ENCODE measurements around the gene RELB.
"Not testable (repeated sequence)": the region's sequence is repeated elsewhere in the genome, so short reads cannot be mapped to it uniquely, and the experiment has no call there.

RELB gene

GRCh38 chr19:44988273-44988672 lies 13.0 kb upstream of the RELB start:
- DNase-seq = no peak

- peak in 8 of 14 donors; percentile 1 to 48 (median 12) for DNase-seq
These were observed 12.2 kb upstream of the RELB start for GRCh38 chr19:44988896-44989556.

- no peak for DNase-seq
These were observed 10.8 kb upstream of the RELB start for GRCh38 chr19:44990459-44990858.

- no peak for DNase-seq
These were observed 10.3 kb upstream of the RELB start for GRCh38 chr19:44990966-44991365.

DNA sequence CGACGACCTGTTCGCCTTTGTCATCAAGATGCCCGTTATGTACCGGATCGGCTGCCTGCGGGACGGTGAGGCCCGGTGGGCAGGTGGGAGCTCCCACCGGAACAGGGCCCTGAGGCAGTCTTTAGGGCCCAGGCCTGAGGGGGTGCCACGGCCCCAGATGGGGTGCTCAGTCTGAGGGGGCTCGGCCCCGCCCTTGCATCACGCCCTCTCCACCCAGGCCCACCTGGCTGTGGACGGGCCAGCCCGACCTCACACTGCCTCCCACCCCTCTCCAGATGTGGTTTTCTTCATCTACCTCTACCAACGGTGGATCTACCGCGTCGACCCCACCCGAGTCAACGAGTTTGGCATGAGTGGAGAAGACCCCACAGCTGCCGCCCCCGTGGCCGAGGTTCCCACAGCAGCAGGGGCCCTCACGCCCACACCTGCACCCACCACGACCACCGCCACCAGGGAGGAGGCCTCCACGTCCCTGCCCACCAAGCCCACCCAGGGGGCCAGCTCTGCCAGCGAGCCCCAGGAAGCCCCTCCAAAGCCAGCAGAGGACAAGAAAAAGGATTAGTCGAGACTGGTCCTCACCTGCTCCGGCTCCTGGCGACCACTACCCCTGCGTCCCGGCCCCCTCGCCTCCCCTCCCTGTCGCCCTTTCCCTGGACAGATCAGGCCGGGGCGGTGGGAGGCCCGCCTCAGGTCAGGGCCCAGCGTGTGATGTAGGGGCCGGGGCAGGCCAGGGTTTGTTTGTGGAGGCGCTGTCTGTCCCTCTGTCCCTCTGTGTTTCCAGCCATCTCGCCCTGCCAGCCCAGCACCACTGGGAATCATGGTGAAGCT lies 8.7 kb upstream of the RELB start:
- DNase-seq = no peak

- no peak for DNase-seq
These were observed 7.7 kb upstream of the RELB start for GRCh38 chr19:44993526-44993925.

- DNase-seq = no peak
These were observed 7.2 kb upstream of the RELB start for GRCh38 chr19:44993926-44994537.

GRCh38 chr19:44998025-44998424 lies 3.2 kb upstream of the RELB start:
- DNase-seq = no peak

DNA sequence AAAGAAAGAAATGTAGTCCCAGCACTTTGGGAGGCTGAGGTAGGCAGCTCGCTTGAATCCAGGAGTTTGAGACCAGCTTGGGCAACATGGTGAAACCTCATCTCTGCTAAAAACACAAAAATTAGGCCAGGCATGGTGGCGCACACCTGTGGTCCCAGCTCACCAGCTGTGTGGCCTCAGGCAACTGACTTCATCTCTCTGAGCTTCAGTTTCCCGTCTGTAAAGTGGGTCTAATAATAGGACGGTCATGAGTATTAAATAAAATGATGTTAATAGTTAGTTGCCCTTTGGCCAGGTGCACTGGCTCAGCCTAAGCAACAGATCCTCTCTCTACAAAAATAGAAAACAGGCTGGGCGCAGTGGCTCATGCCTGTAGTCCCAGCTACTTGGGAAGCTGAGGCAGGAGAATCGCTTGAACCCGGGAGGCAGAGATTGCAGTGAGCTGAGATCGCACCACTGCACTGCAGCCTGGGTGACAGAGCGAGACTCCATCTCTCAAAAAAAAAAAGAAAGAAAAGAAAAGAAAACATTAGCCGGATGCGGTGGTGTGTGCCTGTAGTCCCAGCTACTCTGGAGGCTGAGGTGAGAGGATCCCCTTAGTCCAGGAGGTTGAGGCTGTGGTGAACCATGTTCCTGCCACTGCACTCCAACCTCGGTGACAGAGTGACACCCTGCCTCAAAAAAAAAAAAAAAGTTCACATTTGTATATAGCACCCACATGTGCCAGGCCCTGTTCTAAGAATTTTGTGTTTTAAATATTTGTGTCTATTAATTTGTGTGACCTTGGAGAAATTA lies 1.9 kb upstream of the RELB start:
- not testable (repeated sequence) for DNase-seq

- DNase-seq = not testable (repeated sequence)
These were observed 599 bp upstream of the RELB start for GRCh38 chr19:45000665-45001064.

- no peak for DNase-seq
These were observed 2.2 kb downstream of the RELB start for GRCh38 chr19:45003485-45003884.

DNA sequence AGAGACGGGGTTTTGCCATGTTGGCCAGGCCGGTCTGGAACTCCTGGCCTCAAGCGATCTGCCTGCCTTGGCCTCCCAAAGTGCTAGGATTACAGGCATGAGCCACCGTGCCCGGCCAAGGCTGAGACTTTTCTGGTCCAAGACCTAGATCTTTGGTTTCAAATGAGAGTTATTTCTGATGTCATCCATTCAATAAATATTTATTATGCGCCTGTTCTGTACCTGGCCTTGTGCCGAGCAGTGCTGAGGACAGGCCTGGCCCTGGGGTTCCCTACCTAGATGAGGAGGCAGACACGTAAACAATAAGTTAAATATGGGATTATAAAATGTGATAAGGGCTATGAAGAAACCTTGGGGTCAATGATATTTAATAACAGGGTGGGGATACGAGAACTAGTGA lies 4.5 kb downstream of the RELB start:
- DNase-seq = no peak

DNA sequence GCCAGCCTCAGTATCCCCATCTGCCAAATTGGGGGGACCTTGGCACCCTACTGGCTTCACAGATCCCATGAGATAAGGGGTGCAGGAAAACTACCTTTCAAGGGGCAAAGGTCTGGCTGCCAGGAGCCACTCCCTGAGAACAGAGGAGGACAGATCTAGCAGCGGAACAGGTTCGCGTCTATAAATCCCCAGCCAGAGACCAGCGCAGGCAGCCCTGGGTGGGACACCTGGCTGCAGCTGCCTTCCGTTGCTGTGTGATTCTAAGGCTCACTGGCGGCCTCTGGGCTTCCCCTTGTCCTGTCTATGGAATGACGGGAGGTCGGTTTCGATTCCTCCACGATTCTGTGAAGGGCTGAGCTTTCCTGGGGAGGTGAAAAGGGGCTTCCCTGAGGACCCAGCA lies 7.3 kb downstream of the RELB start:
- no peak for DNase-seq

DNA sequence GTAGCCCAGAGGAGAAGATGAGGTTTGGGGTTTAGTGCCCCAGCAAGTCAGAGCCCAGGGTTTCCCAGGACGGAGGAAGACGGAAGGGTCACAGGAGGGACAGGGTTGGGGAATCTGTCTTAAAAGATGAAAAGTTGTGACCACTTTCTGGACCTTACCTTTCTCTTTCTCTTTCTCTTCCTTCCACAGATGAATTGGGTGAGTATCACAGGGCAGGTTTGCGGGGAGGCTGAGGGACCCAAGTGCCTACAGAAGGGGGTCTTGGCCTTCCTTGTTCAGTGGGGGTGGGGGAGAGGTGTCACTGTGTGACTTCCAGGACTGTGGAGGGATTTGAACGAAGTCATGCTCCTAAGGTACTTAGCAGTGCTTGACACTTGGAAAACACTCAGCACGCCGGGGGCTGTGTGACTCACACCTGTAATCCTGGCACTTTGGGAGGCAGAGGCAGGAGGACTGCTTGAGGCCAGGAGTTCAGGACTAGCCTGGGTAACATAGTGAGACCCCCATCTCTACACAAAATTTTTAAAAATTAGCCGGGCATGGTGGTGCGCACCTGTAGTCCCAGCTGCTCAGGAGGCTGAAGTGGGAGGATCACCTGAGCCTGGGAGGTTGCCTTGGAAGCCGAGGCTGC lies 8.5 kb downstream of the RELB start:
- DNase-seq = no peak

DNA sequence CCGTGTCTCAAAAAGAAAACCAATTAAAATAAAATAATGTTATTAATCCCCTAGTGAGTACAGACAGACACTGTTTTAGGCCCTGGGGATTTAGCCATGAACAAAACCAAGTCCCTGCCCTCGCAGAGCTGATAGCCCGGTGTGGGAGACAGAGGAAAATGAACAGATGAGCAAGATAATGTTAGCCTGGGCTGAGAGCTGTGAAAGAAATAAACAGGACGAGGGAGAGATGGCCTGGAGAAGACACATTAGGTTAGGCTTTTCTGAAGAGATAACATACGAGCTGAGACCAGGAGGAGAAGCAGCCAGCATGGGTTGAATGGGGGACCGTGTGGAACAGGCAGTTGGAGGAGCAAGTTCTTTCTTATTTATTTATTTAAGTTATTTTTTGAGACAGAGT lies 9.0 kb downstream of the RELB start:
- no peak for DNase-seq

DNA sequence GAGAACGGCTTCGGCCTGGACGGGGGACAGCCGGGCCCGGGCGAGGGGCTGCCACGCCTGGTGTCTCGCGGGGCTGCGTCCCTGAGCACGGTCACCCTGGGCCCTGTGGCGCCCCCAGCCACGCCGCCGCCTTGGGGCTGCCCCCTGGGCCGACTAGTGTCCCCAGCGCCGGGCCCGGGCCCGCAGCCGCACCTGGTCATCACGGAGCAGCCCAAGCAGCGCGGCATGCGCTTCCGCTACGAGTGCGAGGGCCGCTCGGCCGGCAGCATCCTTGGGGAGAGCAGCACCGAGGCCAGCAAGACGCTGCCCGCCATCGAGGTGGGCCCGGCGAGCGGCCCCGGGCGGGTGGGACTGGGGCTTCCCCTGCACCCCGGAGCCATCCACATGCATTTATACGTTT lies 10.7 kb downstream of the RELB start:
- DNase-seq = no peak

- peak in 13 of 14 donors; percentile 2 to 79 (median 53) for DNase-seq
These were observed 15.4 kb downstream of the RELB start for GRCh38 chr19:45016388-45017314.

DNA sequence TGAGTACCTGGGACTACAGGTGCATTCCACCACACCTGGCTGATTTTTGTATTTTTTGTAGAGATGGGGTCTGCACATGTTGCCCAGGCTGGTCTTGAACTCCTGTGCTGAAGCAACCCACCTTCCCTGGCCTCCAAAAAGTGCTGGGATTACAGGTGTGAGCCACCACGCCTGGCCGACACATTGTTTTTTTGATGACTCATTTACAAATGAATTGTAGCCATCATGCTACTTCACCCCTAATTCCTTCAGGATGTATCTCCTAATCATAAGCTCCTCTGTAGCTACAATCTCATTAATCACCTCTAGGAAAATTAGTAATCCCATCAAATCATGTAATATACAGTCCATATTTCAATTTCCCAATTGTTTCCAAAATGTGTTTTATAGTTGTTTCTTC lies 17.9 kb downstream of the RELB start:
- no peak for DNase-seq

DNA sequence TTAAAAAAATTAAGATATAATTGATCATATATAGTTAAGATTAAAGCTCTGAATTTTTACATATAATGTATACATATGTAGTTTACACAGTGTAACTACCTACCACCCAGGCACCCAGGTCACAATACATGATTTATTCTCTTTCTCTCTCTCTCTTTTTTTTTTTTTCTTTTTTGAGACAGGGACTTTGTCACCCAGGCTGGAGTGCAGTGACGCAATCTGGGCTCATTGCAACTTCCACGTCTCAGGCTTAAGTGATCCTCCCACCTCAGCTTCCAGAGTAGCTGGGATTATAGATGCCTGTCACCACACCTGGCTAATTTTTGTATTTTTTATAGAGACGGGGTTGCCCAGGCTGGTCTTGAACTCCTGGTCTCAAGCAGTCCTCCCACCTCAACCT lies 18.8 kb downstream of the RELB start:
- no peak for DNase-seq

GRCh38 chr19:45021971-45022370 lies 20.7 kb downstream of the RELB start:
- no peak for DNase-seq

GRCh38 chr19:45023048-45023447 lies 21.8 kb downstream of the RELB start:
- DNase-seq = no peak
